Astrocyte (in vitro differentiated cells and primary cell): ENCODE data around the gene PRRG4. TPM values are rescaled to one million over a fixed set of nuclear protein-coding genes. Genes with fewer than 3 reads are reported as not detected.

Source experiments
- DNase-seq: peaks from one replicate; pipeline ENCODE4 v3.0.0-alpha.2; 2010; ENCODE audit warnings: low read depth
- FAIRE-seq: peaks from 2 replicates; lab custom pipeline; 2011; peaks lifted over from hg19 to GRCh38; lab: Jason Lieb, UNC
- H2AFZ ChIP-seq: 2 replicates; pipeline ENCODE4 v1.6.0; 2012; ENCODE audit warnings: low read depth, low read length, inconsistent platforms
- H3K27ac ChIP-seq: 2 replicates; pipeline ENCODE4 v1.5.1; 2011; ENCODE audit warnings: low read depth, low read length, inconsistent platforms
- H3K27me3 ChIP-seq: 2 replicates; pipeline ENCODE4 v1.6.0; 2011; ENCODE audit warnings: low read length, inconsistent platforms; ENCODE audit not compliant: insufficient read depth
- H3K36me3 ChIP-seq: 2 replicates; pipeline ENCODE4 v1.5.1; 2011; ENCODE audit warnings: low read length, inconsistent platforms; ENCODE audit not compliant: insufficient read depth
- H3K4me1 ChIP-seq: 2 replicates; pipeline ENCODE4 v1.5.1; 2011; ENCODE audit warnings: low read length, inconsistent platforms; ENCODE audit not compliant: insufficient read depth
- H3K4me2 ChIP-seq: 2 replicates; pipeline ENCODE4 v1.6.0; 2012; ENCODE audit warnings: low read length, inconsistent platforms
- H3K4me3 ChIP-seq: 2 replicates; pipeline ENCODE4 v1.5.1; 2011; ENCODE audit warnings: low read depth, mild to moderate bottlenecking, low read length, inconsistent platforms; ENCODE audit not compliant: insufficient read depth
- H3K79me2 ChIP-seq: 2 replicates; pipeline ENCODE4 v1.6.0; 2012; ENCODE audit warnings: mild to moderate bottlenecking, low read length, inconsistent platforms; ENCODE audit not compliant: insufficient read depth
- H3K9ac ChIP-seq: 2 replicates; pipeline ENCODE4 v1.6.0; 2012; ENCODE audit warnings: mild to moderate bottlenecking, low read length, inconsistent platforms
- H3K9me3 ChIP-seq: 2 replicates; pipeline ENCODE4 v1.5.1; 2012; ENCODE audit warnings: low read depth, mild to moderate bottlenecking, low read length, inconsistent platforms; ENCODE audit not compliant: insufficient read depth
- H4K20me1 ChIP-seq: 2 replicates; pipeline ENCODE4 v1.6.0; 2012; ENCODE audit warnings: low read length, inconsistent platforms; ENCODE audit not compliant: insufficient read depth
- H3K27ac Mint-ChIP-seq: one replicate; pipeline ENCODE4 v1.8.0; 2021; ENCODE audit warnings: mild to moderate bottlenecking, mixed read lengths; ENCODE audit not compliant: unreplicated experiment
- H3K27me3 Mint-ChIP-seq: one replicate; pipeline ENCODE4 v1.8.0; 2021; ENCODE audit warnings: low read depth, mixed read lengths; ENCODE audit not compliant: unreplicated experiment
- H3K36me3 Mint-ChIP-seq: one replicate; pipeline ENCODE4 v1.8.0; 2021; ENCODE audit warnings: low read depth, mixed read lengths; ENCODE audit not compliant: unreplicated experiment
- H3K4me1 Mint-ChIP-seq: one replicate; pipeline ENCODE4 v1.8.0; 2021; ENCODE audit warnings: low read depth, mixed read lengths; ENCODE audit not compliant: unreplicated experiment
- H3K4me3 Mint-ChIP-seq: one replicate; pipeline ENCODE4 v1.8.0; 2021; ENCODE audit warnings: mild to moderate bottlenecking, moderate library complexity, mixed read lengths; ENCODE audit not compliant: unreplicated experiment
- H3K9me3 Mint-ChIP-seq: one replicate; pipeline ENCODE4 v1.8.0; 2021; ENCODE audit warnings: mild to moderate bottlenecking, mixed read lengths; ENCODE audit not compliant: unreplicated experiment
- CTCF ChIP-seq: IDR thresholded peaks from 2 replicates; pipeline ENCODE4 v1.5.1; 2011; ENCODE audit warnings: low read depth, mild to moderate bottlenecking, inconsistent platforms, low read length, moderate library complexity; ENCODE audit not compliant: insufficient read depth
- EZH2 ChIP-seq: IDR thresholded peaks from 2 replicates; pipeline ENCODE4 v1.6.1; 2012; ENCODE audit warnings: mild to moderate bottlenecking, low read length, inconsistent platforms; ENCODE audit not compliant: insufficient read depth
- total RNA-seq: library from RNA; stranded (reverse); gene quantifications from 2 replicates; pipeline ENCODE4 v1.2.1, GENCODE V29; 2021

PRRG4 gene
- total RNA-seq, 1 donor from 2014 or later, result 0.45 TPM

- Histone ChIP-seq H4K20me1 (no peaks in the 10 kb centered on the region), H3K9me3 (no peaks in the 10 kb centered on the region), H3K27ac (no peak overlapping the region), H3K4me3 (no peak overlapping the region), H3K9ac (no peak overlapping the region), H3K4me2 (no peak overlapping the region), H3K36me3 (no peaks in the 10 kb centered on the region), H2AFZ (no peak overlapping the region), H3K4me1 (no peaks in the 10 kb centered on the region), H3K79me2 (no peaks in the 10 kb centered on the region), H3K27me3 (no peaks in the 10 kb centered on the region)
- Mint-ChIP-seq H3K4me1 (no peaks in the 10 kb centered on the region), H3K4me3 (no peak overlapping the region), H3K27me3 (no peaks in the 10 kb centered on the region), H3K9me3 (no peaks in the 10 kb centered on the region), H3K27ac (no peak overlapping the region), H3K36me3 (no peaks in the 10 kb centered on the region)
- FAIRE-seq (no peak), DNase-seq (no peak)
- TF ChIP-seq EZH2 (no peak), CTCF (no peak)
Measured at GRCh38 chr11:32839308-32839707, 9.6 kb downstream of the PRRG4 start.

GRCh38 chr11:32840587-32840986 is 10.9 kb downstream of the PRRG4 start:
- Mint-ChIP-seq H3K27ac (no peak overlapping the region), H3K4me3 (no peak overlapping the region), H3K9me3 (no peaks in the 10 kb centered on the region), H3K4me1 (no peaks in the 10 kb centered on the region), H3K36me3 (no peaks in the 10 kb centered on the region), H3K27me3 (no peaks in the 10 kb centered on the region)
- Histone ChIP-seq H3K4me3 (no peak overlapping the region), H3K27me3 (no peaks in the 10 kb centered on the region), H2AFZ (no peak overlapping the region), H3K4me1 (no peaks in the 10 kb centered on the region), H3K79me2 (no peaks in the 10 kb centered on the region), H3K27ac (no peak overlapping the region), H4K20me1 (no peaks in the 10 kb centered on the region), H3K9me3 (no peaks in the 10 kb centered on the region), H3K36me3 (no peaks in the 10 kb centered on the region), H3K4me2 (no peak overlapping the region), H3K9ac (no peak overlapping the region)
- FAIRE-seq (no peak), DNase-seq (no peak)
- no peak for TF ChIP-seq EZH2
- TF ChIP-seq CTCF, result no peak

GRCh38 chr11:32843544-32843943 is 13.8 kb downstream of the PRRG4 start:
- Histone ChIP-seq H3K79me2 (no peaks in the 10 kb centered on the region), H3K9me3 (no peaks in the 10 kb centered on the region), H3K9ac (no peak overlapping the region), H4K20me1 (no peaks in the 10 kb centered on the region), H3K27ac (no peak overlapping the region), H3K4me2 (no peak overlapping the region), H3K4me3 (no peak overlapping the region), H3K4me1 (no peaks in the 10 kb centered on the region), H3K36me3 (no peaks in the 10 kb centered on the region), H2AFZ (no peak overlapping the region), H3K27me3 (no peaks in the 10 kb centered on the region)
- H3K36me3 Mint-ChIP-seq, result no peaks in the 10 kb centered on the region
- DNase-seq (no peak), FAIRE-seq (no peak)
- no peak overlapping the region for H3K27ac Mint-ChIP-seq
- TF ChIP-seq EZH2, result no peak
- no peak for TF ChIP-seq CTCF
- no peaks in the 10 kb centered on the region for H3K27me3 Mint-ChIP-seq
- no peaks in the 10 kb centered on the region for H3K4me1 Mint-ChIP-seq
- H3K4me3 Mint-ChIP-seq, result no peak overlapping the region
- no peaks in the 10 kb centered on the region for H3K9me3 Mint-ChIP-seq
